ENCODE measurements around the gene KCNK2.

The KCNK2 gene

GRCh38 chr1:215181518-215181917 is 99.0 kb downstream of the KCNK2 start:
- no peaks in the 10 kb centered on the region for H3K79me2 ChIP-seq (ENCODE audit: insufficient read depth, low read length)
- no peaks in the 10 kb centered on the region for H4K20me1 ChIP-seq (ENCODE audit: insufficient read depth, low read length)
- no peak overlapping the region for H3K9ac ChIP-seq (ENCODE audit: low read depth, low read length)
- no peaks in the 10 kb centered on the region for H3K27me3 ChIP-seq (ENCODE audit: insufficient read depth, low read length, poor library complexity)
- no peak overlapping the region for H3K4me2 ChIP-seq (ENCODE audit: insufficient read depth, low read length)
- TF ChIP-seq EZH2 (IDR thresholded peaks at IDR 0.05; ENCODE audit: borderline replicate concordance, low read depth, low read length, severe bottlenecking): no peak
- no peak for TF ChIP-seq CTCF (IDR thresholded peaks at IDR 0.05; ENCODE audit: borderline replicate concordance, extremely low read depth, low read length, poor library complexity, severe bottlenecking)
- no peak overlapping the region for H3K27ac ChIP-seq (ENCODE audit: low read length)
- no peak overlapping the region for H3K4me3 ChIP-seq (ENCODE audit: low read depth in 1 of 2, low read length in 2 of 2)
- no peaks in the 10 kb centered on the region for H3K36me3 ChIP-seq (ENCODE audit: insufficient read depth, low read length)
- peaks cover 9% of the 10 kb centered on the region for H3K9me3 ChIP-seq (ENCODE audit: insufficient read depth, low read length, severe bottlenecking)
- DNase-seq (no peak), ATAC-seq (ENCODE audit: insufficient read depth, low read depth) (no peak)
- H3K4me1 ChIP-seq (ENCODE audit: insufficient read depth, low read length): no peaks in the 10 kb centered on the region
- no peak overlapping the region for H2AFZ ChIP-seq (ENCODE audit: low read depth, low read length)

DNA sequence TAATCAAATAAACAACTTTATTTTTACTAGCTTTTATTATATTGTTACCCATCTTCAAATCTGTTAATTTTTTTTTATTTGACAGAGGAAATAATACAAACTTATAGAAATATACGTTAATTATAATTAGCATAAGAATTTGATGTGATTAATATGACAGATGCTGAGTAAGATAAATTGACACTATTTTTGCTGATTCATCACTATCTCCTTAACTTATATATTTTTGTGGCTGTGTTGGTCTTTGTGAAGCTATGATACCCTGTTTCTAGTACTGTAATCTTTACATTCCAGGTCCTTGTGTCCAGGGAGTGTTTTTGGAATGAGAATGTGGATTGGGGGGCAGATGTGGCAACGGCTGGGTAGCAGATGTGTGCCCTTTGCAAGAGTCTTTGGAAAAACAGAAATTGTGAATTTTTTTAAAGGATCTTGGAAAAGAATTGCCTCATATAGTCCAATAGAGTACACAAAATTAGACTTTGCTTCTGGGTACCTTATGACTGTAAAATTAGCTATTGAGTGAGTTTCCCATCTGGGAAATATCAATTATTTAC is 102.6 kb downstream of the KCNK2 start:
- ATAC-seq (ENCODE audit: insufficient read depth, low read depth) (no peak), DNase-seq (no peak)
- no peaks in the 10 kb centered on the region for H4K20me1 ChIP-seq (ENCODE audit: insufficient read depth, low read length)
- H3K36me3 ChIP-seq (ENCODE audit: insufficient read depth, low read length): no peaks in the 10 kb centered on the region
- peaks cover 9% of the 10 kb centered on the region for H3K9me3 ChIP-seq (ENCODE audit: insufficient read depth, low read length, severe bottlenecking)
- H3K4me2 ChIP-seq (ENCODE audit: insufficient read depth, low read length): no peak overlapping the region
- H3K4me1 ChIP-seq (ENCODE audit: insufficient read depth, low read length): no peaks in the 10 kb centered on the region
- H2AFZ ChIP-seq (ENCODE audit: low read depth, low read length): no peak overlapping the region
- no peak overlapping the region for H3K4me3 ChIP-seq (ENCODE audit: low read depth in 1 of 2, low read length in 2 of 2)
- TF ChIP-seq EZH2 (IDR thresholded peaks at IDR 0.05; ENCODE audit: borderline replicate concordance, low read depth, low read length, severe bottlenecking): no peak
- H3K9ac ChIP-seq (ENCODE audit: low read depth, low read length): no peak overlapping the region
- H3K27me3 ChIP-seq (ENCODE audit: insufficient read depth, low read length, poor library complexity): no peaks in the 10 kb centered on the region
- H3K79me2 ChIP-seq (ENCODE audit: insufficient read depth, low read length): no peaks in the 10 kb centered on the region
- H3K27ac ChIP-seq (ENCODE audit: low read length): no peak overlapping the region

DNA sequence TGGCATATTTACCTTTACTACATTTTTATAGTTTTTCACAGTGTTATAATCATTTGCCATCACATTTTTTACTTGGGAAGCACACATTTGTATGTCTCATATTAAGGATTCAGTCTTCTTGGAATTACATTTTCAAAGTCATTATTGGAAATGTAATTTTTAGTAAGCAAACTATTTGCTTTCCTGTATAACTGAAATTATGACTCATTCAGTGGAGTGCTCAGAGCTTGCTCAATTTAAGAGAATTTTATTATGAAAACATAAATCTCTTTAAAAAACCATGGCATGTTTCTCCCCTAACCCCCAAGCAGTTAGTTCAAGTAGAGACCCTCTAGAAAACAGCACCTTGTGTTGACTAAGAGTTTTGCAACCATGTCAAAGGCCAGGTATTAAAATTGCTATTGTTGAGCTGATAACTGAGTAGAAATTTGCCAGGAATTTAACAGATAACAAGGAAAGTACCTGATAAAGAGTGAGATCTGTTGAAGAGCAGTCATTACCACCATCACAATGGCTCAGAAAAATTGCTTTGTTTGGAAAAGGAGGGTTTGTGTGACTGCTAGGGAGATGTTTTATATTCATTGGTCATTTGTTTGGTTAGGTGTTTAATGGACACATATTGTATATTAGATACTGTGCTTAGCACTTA is 105.9 kb downstream of the KCNK2 start:
- Histone ChIP-seq H3K4me2 (ENCODE audit: insufficient read depth, low read length) (no peak overlapping the region), H3K9ac (ENCODE audit: low read depth, low read length) (no peak overlapping the region), H3K27me3 (ENCODE audit: insufficient read depth, low read length, poor library complexity) (no peaks in the 10 kb centered on the region), H3K36me3 (ENCODE audit: insufficient read depth, low read length) (no peaks in the 10 kb centered on the region), H2AFZ (ENCODE audit: low read depth, low read length) (no peak overlapping the region), H3K4me3 (ENCODE audit: low read depth in 1 of 2, low read length in 2 of 2) (no peak overlapping the region), H4K20me1 (ENCODE audit: insufficient read depth, low read length) (no peaks in the 10 kb centered on the region), H3K9me3 (ENCODE audit: insufficient read depth, low read length, severe bottlenecking) (no peaks in the 10 kb centered on the region), H3K4me1 (ENCODE audit: insufficient read depth, low read length) (no peaks in the 10 kb centered on the region), H3K27ac (ENCODE audit: low read length) (no peak overlapping the region), H3K79me2 (ENCODE audit: insufficient read depth, low read length) (no peaks in the 10 kb centered on the region)
- DNase-seq (no peak), ATAC-seq (ENCODE audit: insufficient read depth, low read depth) (no peak)
- no peak for TF ChIP-seq CTCF (IDR thresholded peaks at IDR 0.05; ENCODE audit: borderline replicate concordance, extremely low read depth, low read length, poor library complexity, severe bottlenecking)
- TF ChIP-seq EZH2 (IDR thresholded peaks at IDR 0.05; ENCODE audit: borderline replicate concordance, low read depth, low read length, severe bottlenecking): no peak

DNA sequence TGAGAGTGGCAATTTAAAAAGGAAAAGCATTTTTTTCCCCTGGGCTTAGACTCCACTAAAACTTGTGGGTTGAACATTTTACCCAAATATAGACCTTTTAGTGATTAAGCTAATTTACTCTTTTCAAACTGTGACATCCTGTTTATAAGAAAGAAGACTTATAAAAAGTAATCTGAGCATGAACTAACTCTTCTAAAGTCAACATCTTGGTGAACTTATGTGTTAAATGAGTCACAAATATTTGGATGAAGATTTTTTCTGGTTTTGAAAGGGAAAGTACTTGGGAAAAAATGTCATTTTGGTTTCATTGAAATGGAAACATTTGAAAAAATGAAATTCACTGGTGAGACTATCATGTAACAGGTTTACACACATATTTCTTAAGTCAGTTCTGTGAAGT is 109.8 kb downstream of the KCNK2 start:
- Histone ChIP-seq H3K79me2 (ENCODE audit: insufficient read depth, low read length) (no peaks in the 10 kb centered on the region), H3K4me2 (ENCODE audit: insufficient read depth, low read length) (no peak overlapping the region)
- DNase-seq: no peak

More for the DNA sequence above, 109.8 kb downstream of the KCNK2 start:
- no peak overlapping the region for H2AFZ ChIP-seq (ENCODE audit: low read depth, low read length)
- H3K27me3 ChIP-seq (ENCODE audit: insufficient read depth, low read length, poor library complexity): no peaks in the 10 kb centered on the region
- no peaks in the 10 kb centered on the region for H3K4me1 ChIP-seq (ENCODE audit: insufficient read depth, low read length)
- H3K36me3 ChIP-seq (ENCODE audit: insufficient read depth, low read length): no peaks in the 10 kb centered on the region
- H4K20me1 ChIP-seq (ENCODE audit: insufficient read depth, low read length): no peaks in the 10 kb centered on the region
- no peaks in the 10 kb centered on the region for H3K9me3 ChIP-seq (ENCODE audit: insufficient read depth, low read length, severe bottlenecking)
- no peak for TF ChIP-seq EZH2 (IDR thresholded peaks at IDR 0.05; ENCODE audit: borderline replicate concordance, low read depth, low read length, severe bottlenecking)
- no peak for TF ChIP-seq CTCF (IDR thresholded peaks at IDR 0.05; ENCODE audit: borderline replicate concordance, extremely low read depth, low read length, poor library complexity, severe bottlenecking)
- no peak overlapping the region for H3K9ac ChIP-seq (ENCODE audit: low read depth, low read length)
- ATAC-seq (ENCODE audit: insufficient read depth, low read depth): no peak
- no peak overlapping the region for H3K4me3 ChIP-seq (ENCODE audit: low read depth in 1 of 2, low read length in 2 of 2)
- H3K27ac ChIP-seq (ENCODE audit: low read length): no peak overlapping the region
